ENCODE measurements around the gene RNF183.

DNA sequence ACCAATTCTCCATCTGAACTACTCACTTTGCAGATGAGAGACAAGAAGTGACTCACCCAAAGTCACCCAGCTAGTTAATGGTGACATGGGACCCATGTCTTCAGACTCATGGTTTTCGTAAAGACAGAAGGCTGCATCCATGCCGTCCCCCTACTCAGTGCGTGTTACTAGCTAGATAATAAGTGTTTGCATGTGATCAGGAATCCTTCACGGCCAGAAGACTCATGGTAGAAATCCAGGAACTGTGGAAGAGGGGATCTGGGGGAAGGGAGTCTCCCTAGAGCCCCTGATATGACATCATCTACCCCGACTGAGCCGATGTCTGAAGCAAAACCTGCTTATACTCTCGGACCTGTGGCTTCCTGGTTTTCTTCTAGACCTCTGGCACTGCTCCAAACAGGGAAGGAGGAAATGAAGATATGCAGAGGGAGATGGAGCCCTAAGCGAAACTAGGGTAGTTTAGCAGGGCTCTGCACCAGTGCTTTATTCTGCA lies 3.3 kb downstream of the RNF183 start:
- TF ChIP-seq CTCF (conservative IDR thresholded peaks at IDR 0.05) (no peak), ZFX (IDR thresholded peaks at IDR 0.05) (no peak)

Data from C4-2B (cell line).